Body of pancreas (tissue), 4 donors: ENCODE data around the gene CLTC.

ENCODE experiments used
- CTCF ChIP-seq, 7 experiments: fragments of 450-650 bp in 4 of 7; fragments of 200-600 bp in 3 of 7; sonication (generic) in 3 of 7; IDR thresholded peaks; one replicate each; pipeline ENCODE4 v1.5.1; 2016 to 2019; ENCODE audit warnings: antibody characterized with exemption in 7 of 7
- POLR2A ChIP-seq, 3 donors: fragments of 450-650 bp; IDR thresholded peaks; one replicate each; pipeline ENCODE4 v1.6.1; 2016; ENCODE audit warnings: antibody characterized with exemption in 3 of 3, mild to moderate bottlenecking in 2 of 3

- TF ChIP-seq CTCF (IDR thresholded peaks at IDR 0.05) (no peak), POLR2A (IDR thresholded peaks at IDR 0.05) (no peak)
Observed at GRCh38 chr17:59694344-59694743, 74.6 kb downstream of the CLTC start.
